RWPE2 (cell line): ENCODE data around the gene SH2D3C.
A peak's percentile ranks its signal among the peaks of the same experiment; 100 is the strongest.

ENCODE experiments used
- ATAC-seq: fragments of 200-7000 bp; cut with Tn5 transposase; 3 replicates; pipeline ENCODE4 v1.9.1; 2021; ENCODE audit warnings: low read depth
- DNase-seq: peaks from one replicate; pipeline ENCODE4 v3.0.0-alpha.2; 2020; ENCODE audit warnings: low spot score
- H3K27ac ChIP-seq: fragments of 450-650 bp; 2 replicates; pipeline ENCODE4 v1.5.1; 2017; ENCODE audit warnings: mild to moderate bottlenecking; ENCODE audit not compliant: poor library complexity, severe bottlenecking
- H3K27me3 ChIP-seq: fragments of 250-450 bp; sonication (Bioruptor Pico); 2 replicates; pipeline ENCODE4 v1.5.1; 2021; ENCODE audit warnings: mild to moderate bottlenecking, moderate library complexity; ENCODE audit not compliant: insufficient read depth, poor library complexity, severe bottlenecking
- H3K36me3 ChIP-seq: fragments of 250-450 bp; sonication (Bioruptor Pico); 2 replicates; pipeline ENCODE4 v1.5.1; 2020; ENCODE audit warnings: low read depth, mild to moderate bottlenecking, moderate library complexity
- H3K4me1 ChIP-seq: fragments of 250-450 bp; sonication (Bioruptor Pico); 2 replicates; pipeline ENCODE4 v1.5.1; 2021; ENCODE audit warnings: mild to moderate bottlenecking, moderate library complexity; ENCODE audit not compliant: insufficient read depth, poor library complexity, severe bottlenecking
- H3K4me3 ChIP-seq: fragments of 250-450 bp; sonication (Bioruptor Pico); 2 replicates; pipeline ENCODE4 v1.5.1; 2021; ENCODE audit warnings: mild to moderate bottlenecking, moderate library complexity; ENCODE audit not compliant: severe bottlenecking
- H3K9me3 ChIP-seq: fragments of 250-450 bp; sonication (Bioruptor Pico); 2 replicates; pipeline ENCODE4 v1.5.1; 2021; ENCODE audit warnings: mild to moderate bottlenecking, moderate library complexity; ENCODE audit not compliant: severe bottlenecking
- CTCF ChIP-seq: fragments of 450-650 bp; IDR thresholded peaks from one replicate; pipeline ENCODE4 v1.5.1; 2017; ENCODE audit warnings: mild to moderate bottlenecking, moderate library complexity; ENCODE audit not compliant: poor library complexity, severe bottlenecking

Gene SH2D3C

GRCh38 chr9:127806871-127807270, 28.4 kb upstream of the SH2D3C start:
- no peak overlapping the region for H3K4me3 ChIP-seq
- H3K27me3 ChIP-seq = no peaks in the 10 kb centered on the region
- H3K4me1 ChIP-seq = peaks cover 17% of the 10 kb centered on the region
- H3K27ac ChIP-seq = no peak overlapping the region
- DNase-seq (peak; percentile 48), ATAC-seq (no peak)
- H3K36me3 ChIP-seq = peaks cover 69% of the 10 kb centered on the region
- TF ChIP-seq CTCF = no peak
- H3K9me3 ChIP-seq = no peaks in the 10 kb centered on the region

GRCh38 chr9:127805620-127806019, 27.2 kb upstream of the SH2D3C start:
- DNase-seq (no peak), ATAC-seq (no peak)
- Histone ChIP-seq H3K4me3 (no peak overlapping the region), H3K36me3 (peaks cover 57% of the 10 kb centered on the region), H3K9me3 (no peaks in the 10 kb centered on the region), H3K4me1 (peaks cover 24% of the 10 kb centered on the region), H3K27me3 (no peaks in the 10 kb centered on the region), H3K27ac (no peak overlapping the region)
- TF ChIP-seq CTCF = no peak

GRCh38 chr9:127803507-127804352, 25.3 kb upstream of the SH2D3C start:
- ATAC-seq (peak; percentile 70), DNase-seq (peak; percentile 84)
- Histone ChIP-seq H3K27me3 (no peaks in the 10 kb centered on the region), H3K36me3 (peaks cover 43% of the 10 kb centered on the region), H3K27ac (peak overlapping the region; percentile 93), H3K4me3 (peak overlapping the region; percentile 60), H3K4me1 (peaks cover 22% of the 10 kb centered on the region), H3K9me3 (no peaks in the 10 kb centered on the region)
- TF ChIP-seq CTCF = no peak

- ATAC-seq (peak; percentile 65), DNase-seq (peak; percentile 88)
- Histone ChIP-seq H3K4me1 (peaks cover 22% of the 10 kb centered on the region), H3K27ac (peak within 1 kb of the TSS; percentile 93), H3K36me3 (peaks cover 35% of the 10 kb centered on the region), H3K27me3 (no peaks in the 10 kb centered on the region), H3K9me3 (no peaks in the 10 kb centered on the region), H3K4me3 (peak within 1 kb of the TSS; percentile 60)
- TF ChIP-seq CTCF = no peak
These were observed 24.3 kb upstream of the SH2D3C start, which contains the start of gene FPGS for GRCh38 chr9:127802576-127803443. Gene FPGS (plus strand): TSS chr9:127802882. CDS start chr9:127802925, 43 bp downstream.
